K562 (cell line): ENCODE measurements around the gene COQ8A. TPM values are rescaled to one million over a fixed set of nuclear protein-coding genes. Genes with fewer than 3 reads are reported as not detected.
A peak's percentile ranks its signal among the peaks of the same experiment; 100 is the strongest.

Experiments used
- ELF4 ChIP-seq: fragments of 450-650 bp; formaldehyde crosslinking; IDR thresholded peaks from 2 replicates; pipeline ENCODE4 v1.4.0; 2022; ENCODE audit warnings: missing genetic modification characterization
- MTF1 ChIP-seq: fragments of 250-450 bp; sonication (Bioruptor Pico); IDR thresholded peaks from 2 replicates; pipeline ENCODE4 v1.9.0; 2021; ENCODE audit warnings: moderate library complexity, mild to moderate bottlenecking, inconsistent platforms, borderline replicate concordance
- ZFX ChIP-seq: sonication (generic); formaldehyde crosslinking; IDR thresholded peaks from 2 replicates; pipeline ENCODE4 v1.8.0; 2022; ENCODE audit warnings: mild to moderate bottlenecking, missing genetic modification reagents, moderate library complexity
- ZNF197 ChIP-seq: fragments of 200-800 bp; sonication (Bioruptor generic); IDR thresholded peaks from 2 replicates; pipeline ENCODE4 v1.6.1; 2016; ENCODE audit warnings: low read depth, missing genetic modification characterization, missing compliant biosample characterization
- polyA plus RNA-seq, 8 experiments: library from polyadenylated mRNA; depleted of rRNA in 4 of 8; stranded (reverse) in 5 of 8; unstranded in 3 of 8; fragments of >200 nt; fragmentation: Nextera tagmentation in 2 of 8; fragmentation: Illumina TruSeq in 1 of 8; extraction: Ambion mirVana in 2 of 8; extraction: Trizol in 1 of 8; gene quantifications; 2 replicates each; pipeline versions ENCODE4 v1.2.1 to v1.2.3, GENCODE V29; 2011 to 2014; ENCODE audit warnings: inconsistent platforms in 1 of 8, missing spikeins in 1 of 8
- total RNA-seq, 7 experiments: library from RNA; depleted of rRNA in 6 of 7; stranded (reverse); fragments of >200 nt in 6 of 7; fragmentation: Illumina TruSeq in 2 of 7; extraction: Trizol in 2 of 7; gene quantifications; 2 replicates each; pipeline versions ENCODE4 v1.2.1 to v1.2.3, GENCODE V29; 2011 to 2021; ENCODE audit warnings: low replicate concordance in 1 of 7
- TF ChIP-seq, protein P1 (sequence below): sonication (generic); formaldehyde crosslinking; IDR thresholded peaks from 2 replicates; pipeline ENCODE4 v1.8.0; 2023; ENCODE audit warnings: mild to moderate bottlenecking, missing genetic modification reagents
- TF ChIP-seq, protein P2 (sequence below): fragments of 250-450 bp; sonication (Bioruptor Pico); IDR thresholded peaks from 2 replicates; pipeline ENCODE4 v1.4.0; 2020; ENCODE audit warnings: mild to moderate bottlenecking, moderate library complexity
- TF ChIP-seq, protein P3 (sequence below), 2 experiments: fragments of 450-650 bp in 1 of 2; IDR thresholded peaks; 2 replicates each; pipeline ENCODE4 v1.6.1; 2011 to 2017; ENCODE audit warnings: low read depth in 2 of 2, antibody characterized with exemption in 1 of 2, borderline replicate concordance in 1 of 2, low read length in 1 of 2, mild to moderate bottlenecking in 1 of 2, mixed read lengths in 1 of 2; ENCODE audit not compliant: control insufficient read depth in 1 of 2

The COQ8A gene
- total and polyA plus RNA-seq, 9 of the 15 experiments (the other 6 are each of a cell fraction or from before 2014, with no cell fraction given): 2.6 to 54.3 (median 32.4) TPM

DNA sequence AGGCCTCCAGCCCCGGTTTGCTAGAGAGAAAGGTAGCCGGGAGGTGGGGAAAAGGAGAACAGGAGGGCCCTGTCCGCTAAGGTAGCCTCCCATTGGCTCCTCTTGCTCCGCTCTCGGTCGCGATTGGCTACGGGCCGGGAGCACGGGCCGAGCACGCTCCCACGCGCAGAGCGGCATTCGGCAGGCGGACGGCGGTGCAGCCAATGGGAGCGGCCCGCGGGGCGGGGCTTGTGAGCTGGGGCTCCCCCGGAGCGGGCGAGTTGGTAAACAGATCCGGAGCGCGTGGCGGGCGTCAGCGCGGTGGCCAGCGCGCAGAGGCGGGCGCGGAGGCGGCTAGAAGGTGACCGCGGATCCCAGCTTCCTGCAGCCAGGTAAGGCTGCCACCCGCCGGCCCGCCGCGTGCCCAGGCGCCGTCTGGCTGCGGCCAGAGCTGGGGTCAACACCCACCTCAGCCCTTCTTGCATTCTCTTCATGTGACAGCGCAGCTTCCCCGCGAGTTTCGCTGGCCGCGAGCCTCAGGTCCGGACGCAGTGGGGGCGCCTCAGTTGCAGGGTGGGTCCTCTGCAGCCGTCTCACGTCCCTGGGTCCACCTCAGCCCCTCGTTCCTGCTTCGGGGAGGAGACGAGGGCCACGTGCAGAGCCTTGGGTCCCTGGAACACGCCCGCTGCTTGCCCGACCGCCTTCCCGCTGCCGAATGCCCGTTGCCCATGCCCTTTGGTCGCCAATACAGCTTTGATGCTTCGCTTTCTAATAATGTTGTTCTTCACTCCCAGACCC is at the start of gene COQ8A (continued):
- TF ChIP-seq, protein P1, sequence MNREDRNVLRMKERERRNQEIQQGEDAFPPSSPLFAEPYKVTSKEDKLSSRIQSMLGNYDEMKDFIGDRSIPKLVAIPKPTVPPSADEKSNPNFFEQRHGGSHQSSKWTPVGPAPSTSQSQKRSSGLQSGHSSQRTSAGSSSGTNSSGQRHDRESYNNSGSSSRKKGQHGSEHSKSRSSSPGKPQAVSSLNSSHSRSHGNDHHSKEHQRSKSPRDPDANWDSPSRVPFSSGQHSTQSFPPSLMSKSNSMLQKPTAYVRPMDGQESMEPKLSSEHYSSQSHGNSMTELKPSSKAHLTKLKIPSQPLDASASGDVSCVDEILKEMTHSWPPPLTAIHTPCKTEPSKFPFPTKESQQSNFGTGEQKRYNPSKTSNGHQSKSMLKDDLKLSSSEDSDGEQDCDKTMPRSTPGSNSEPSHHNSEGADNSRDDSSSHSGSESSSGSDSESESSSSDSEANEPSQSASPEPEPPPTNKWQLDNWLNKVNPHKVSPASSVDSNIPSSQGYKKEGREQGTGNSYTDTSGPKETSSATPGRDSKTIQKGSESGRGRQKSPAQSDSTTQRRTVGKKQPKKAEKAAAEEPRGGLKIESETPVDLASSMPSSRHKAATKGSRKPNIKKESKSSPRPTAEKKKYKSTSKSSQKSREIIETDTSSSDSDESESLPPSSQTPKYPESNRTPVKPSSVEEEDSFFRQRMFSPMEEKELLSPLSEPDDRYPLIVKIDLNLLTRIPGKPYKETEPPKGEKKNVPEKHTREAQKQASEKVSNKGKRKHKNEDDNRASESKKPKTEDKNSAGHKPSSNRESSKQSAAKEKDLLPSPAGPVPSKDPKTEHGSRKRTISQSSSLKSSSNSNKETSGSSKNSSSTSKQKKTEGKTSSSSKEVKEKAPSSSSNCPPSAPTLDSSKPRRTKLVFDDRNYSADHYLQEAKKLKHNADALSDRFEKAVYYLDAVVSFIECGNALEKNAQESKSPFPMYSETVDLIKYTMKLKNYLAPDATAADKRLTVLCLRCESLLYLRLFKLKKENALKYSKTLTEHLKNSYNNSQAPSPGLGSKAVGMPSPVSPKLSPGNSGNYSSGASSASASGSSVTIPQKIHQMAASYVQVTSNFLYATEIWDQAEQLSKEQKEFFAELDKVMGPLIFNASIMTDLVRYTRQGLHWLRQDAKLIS (CRISPR knock-in tag): peak; percentile 44; the same call in 1 of the 2 replicates
- peak; percentile 81 for TF ChIP-seq ZFX (CRISPR knock-in tag)
- no peak for TF ChIP-seq ELF4 (CRISPR knock-in tag)
- TF ChIP-seq, protein P2, sequence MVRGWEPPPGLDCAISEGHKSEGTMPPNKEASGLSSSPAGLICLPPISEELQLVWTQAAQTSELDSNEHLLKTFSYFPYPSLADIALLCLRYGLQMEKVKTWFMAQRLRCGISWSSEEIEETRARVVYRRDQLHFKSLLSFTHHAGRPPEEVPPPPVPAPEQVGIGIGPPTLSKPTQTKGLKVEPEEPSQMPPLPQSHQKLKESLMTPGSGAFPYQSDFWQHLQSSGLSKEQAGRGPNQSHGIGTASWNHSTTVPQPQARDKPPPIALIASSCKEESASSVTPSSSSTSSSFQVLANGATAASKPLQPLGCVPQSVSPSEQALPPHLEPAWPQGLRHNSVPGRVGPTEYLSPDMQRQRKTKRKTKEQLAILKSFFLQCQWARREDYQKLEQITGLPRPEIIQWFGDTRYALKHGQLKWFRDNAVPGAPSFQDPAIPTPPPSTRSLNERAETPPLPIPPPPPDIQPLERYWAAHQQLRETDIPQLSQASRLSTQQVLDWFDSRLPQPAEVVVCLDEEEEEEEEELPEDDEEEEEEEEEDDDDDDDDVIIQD (CRISPR knock-in tag): no peak
- TF ChIP-seq ZNF197 (CRISPR knock-in tag): no peak
- TF ChIP-seq MTF1 (CRISPR knock-in tag): 0 out of 2 replicates have a peak, but pooled peaks have one; percentile 22
- TF ChIP-seq, protein P3, sequence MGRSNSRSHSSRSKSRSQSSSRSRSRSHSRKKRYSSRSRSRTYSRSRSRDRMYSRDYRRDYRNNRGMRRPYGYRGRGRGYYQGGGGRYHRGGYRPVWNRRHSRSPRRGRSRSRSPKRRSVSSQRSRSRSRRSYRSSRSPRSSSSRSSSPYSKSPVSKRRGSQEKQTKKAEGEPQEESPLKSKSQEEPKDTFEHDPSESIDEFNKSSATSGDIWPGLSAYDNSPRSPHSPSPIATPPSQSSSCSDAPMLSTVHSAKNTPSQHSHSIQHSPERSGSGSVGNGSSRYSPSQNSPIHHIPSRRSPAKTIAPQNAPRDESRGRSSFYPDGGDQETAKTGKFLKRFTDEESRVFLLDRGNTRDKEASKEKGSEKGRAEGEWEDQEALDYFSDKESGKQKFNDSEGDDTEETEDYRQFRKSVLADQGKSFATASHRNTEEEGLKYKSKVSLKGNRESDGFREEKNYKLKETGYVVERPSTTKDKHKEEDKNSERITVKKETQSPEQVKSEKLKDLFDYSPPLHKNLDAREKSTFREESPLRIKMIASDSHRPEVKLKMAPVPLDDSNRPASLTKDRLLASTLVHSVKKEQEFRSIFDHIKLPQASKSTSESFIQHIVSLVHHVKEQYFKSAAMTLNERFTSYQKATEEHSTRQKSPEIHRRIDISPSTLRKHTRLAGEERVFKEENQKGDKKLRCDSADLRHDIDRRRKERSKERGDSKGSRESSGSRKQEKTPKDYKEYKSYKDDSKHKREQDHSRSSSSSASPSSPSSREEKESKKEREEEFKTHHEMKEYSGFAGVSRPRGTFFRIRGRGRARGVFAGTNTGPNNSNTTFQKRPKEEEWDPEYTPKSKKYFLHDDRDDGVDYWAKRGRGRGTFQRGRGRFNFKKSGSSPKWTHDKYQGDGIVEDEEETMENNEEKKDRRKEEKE (IDR thresholded peaks at IDR 0.05; ENCODE audit: borderline replicate concordance in 1 of 2, control insufficient read depth in 1 of 2, low read depth in 2 of 2, low read length in 1 of 2): peak in 1 of 2 experiments; percentile 84; a peak in 1 of 4 replicates
